ENCODE measurements around the gene TOMM40. TPM values are rescaled to one million over a fixed set of nuclear protein-coding genes. Genes with fewer than 3 reads are reported as not detected.
"Not testable (repeated sequence)": the region's sequence is repeated elsewhere in the genome, so short reads cannot be mapped to it uniquely, and the experiment has no call there.

TOMM40 gene
- total and polyA plus RNA-seq, 2 of the 13 experiments (the other 11 are each of a cell fraction or from before 2014, with no cell fraction given) = 72.0 to 110 TPM

DNA sequence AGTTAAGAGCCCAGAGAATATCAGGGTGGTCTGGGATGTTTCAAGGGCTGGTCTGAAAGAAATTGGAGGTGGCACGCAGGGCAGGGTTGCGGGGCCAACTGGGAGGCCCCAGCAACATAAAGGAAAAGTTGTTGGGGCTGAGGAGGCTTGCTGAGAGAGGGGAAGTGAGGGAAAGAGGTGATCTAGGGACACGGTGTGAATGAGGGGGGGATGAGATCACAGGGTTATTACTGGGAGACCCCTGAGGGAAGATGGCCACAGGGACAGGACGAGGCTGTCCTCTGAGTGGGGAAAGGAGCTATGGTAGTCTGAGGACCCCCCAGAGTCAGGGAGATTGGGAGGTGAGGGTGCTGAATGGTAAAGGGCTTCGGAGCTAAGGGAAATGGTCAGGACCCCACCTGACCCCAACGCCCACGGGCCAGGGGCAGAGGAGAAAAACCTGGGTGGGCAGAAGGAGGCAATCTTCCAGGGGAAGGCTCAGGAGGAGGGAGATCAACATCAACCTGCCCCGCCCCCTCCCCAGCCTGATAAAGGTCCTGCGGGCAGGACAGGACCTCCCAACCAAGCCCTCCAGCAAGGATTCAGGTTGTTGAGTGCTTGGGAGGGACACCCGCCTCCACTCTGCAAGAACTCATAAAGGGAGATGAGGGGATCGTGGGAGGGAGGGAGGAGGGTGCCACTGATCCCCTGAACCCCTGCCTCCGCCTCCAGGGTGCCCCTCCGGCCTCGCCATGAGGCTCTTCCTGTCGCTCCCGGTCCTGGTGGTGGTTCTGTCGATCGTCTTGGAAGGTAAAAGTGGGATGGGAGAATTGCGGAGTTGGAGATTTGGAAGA lies 35.4 kb downstream of the TOMM40 start:
- H3K9me3 ChIP-seq (ENCODE audit: low read length); DNase-seq (ENCODE audit: low spot score); H3K79me2 ChIP-seq (ENCODE audit: insufficient read depth, low read length); in situ Hi-C loops (cut with HindIII; ENCODE audit: extremely low pct_ligation_motif_present, low pct_unique_long_range_greater_than_20kb); H2AFZ ChIP-seq (ENCODE audit: low read length); H3K27me3 ChIP-seq (ENCODE audit: control insufficient read depth in 1 of 2, insufficient read depth in 2 of 2, low read length in 2 of 2); BruUV-seq (replicated peaks); CTCF ChIA-PET (ENCODE audit: low intra/inter-chr PET ratio, low total read pairs); H3K36me3 ChIP-seq (replicated peaks in 1 of 2; ENCODE audit: control insufficient read depth in 1 of 2, insufficient read depth in 2 of 2, low read length in 2 of 2); H4K20me1 ChIP-seq (ENCODE audit: insufficient read depth, low read length); intact Hi-C loops (cut with micrococcal nuclease; ENCODE audit: unreplicated experiment); TF ChIP-seq SOX6 (IDR thresholded peaks at IDR 0.05): not testable (repeated sequence)
- Histone ChIP-seq H3K9ac (ENCODE audit: insufficient read depth, low read depth, low read length) (peak overlapping the region; percentile 65), H3K4me1 (ENCODE audit: insufficient read depth, low read length) (peaks cover 89% of the 10 kb centered on the region), H3K4me3 (replicated peaks in 1 of 3; ENCODE audit: insufficient read depth in 1 of 3, low read depth in 2 of 3, low read length in 3 of 3) (peak overlapping the region; percentile 26 to 51 (median 30); a peak in 5 of 6 replicates), H3K4me2 (ENCODE audit: low read depth, low read length) (peak overlapping the region; percentile 90), H3K27ac (ENCODE audit: extremely low read length, insufficient read depth, low read length) (peak overlapping the region; percentile 96)
- WGBS (ENCODE audit: low lambda C conversion rate) = 50% methylated on average over 16 of the region's 19 CpGs
- ATAC-seq = peak; percentile 11
- peak; percentile 21 for FAIRE-seq
- POLR2A ChIA-PET = interaction anchor here (0.8 to 5.7 kb wide), 6 partner anchors 9 to 313 kb away, joined by 3 to 317 read pairs (median 70); partner anchors contain the start of genes APOC1, APOC2, APOE and IGSF23
- TF ChIP-seq BORCS8-MEF2B (CRISPR knock-in tag; IDR thresholded peaks at IDR 0.05) (0 out of 2 replicates have a peak, but pooled peaks have one; percentile 33), SALL2 (CRISPR knock-in tag; IDR thresholded peaks at IDR 0.05) (peak; percentile 24; the same call in 1 of the 2 replicates), FOXP4 (CRISPR knock-in tag; IDR thresholded peaks at IDR 0.05) (peak; percentile 32; the same call in 1 of the 2 replicates), PAX8 (CRISPR knock-in tag; IDR thresholded peaks at IDR 0.05; ENCODE audit: borderline replicate concordance) (0 out of 2 replicates have a peak, but pooled peaks have one; percentile 36), ZNF263 (CRISPR knock-in tag; IDR thresholded peaks at IDR 0.05) (peak; percentile 74), KDM5B (CRISPR knock-in tag; IDR thresholded peaks at IDR 0.05; ENCODE audit: borderline replicate concordance) (peak; percentile 71), SOX6 (CRISPR knock-in tag; IDR thresholded peaks at IDR 0.05) (0 out of 2 replicates have a peak, but pooled peaks have one; percentile 37), ZBTB7B (CRISPR knock-in tag; IDR thresholded peaks at IDR 0.05) (0 out of 2 replicates have a peak, but pooled peaks have one; percentile 18), ZBTB38 (CRISPR knock-in tag; IDR thresholded peaks at IDR 0.05) (peak; percentile 51; the same call in 1 of the 2 replicates), AGO2 (optimal IDR thresholded peaks at IDR 0.05; ENCODE audit: low read depth, low read length) (peak; percentile 56), ZFY (CRISPR knock-in tag; IDR thresholded peaks at IDR 0.05) (0 out of 2 replicates have a peak, but pooled peaks have one; percentile 45), ZNF709 (CRISPR knock-in tag; IDR thresholded peaks at IDR 0.05) (0 out of 2 replicates have a peak, but pooled peaks have one; percentile 29), TAF1 (CRISPR knock-in tag; IDR thresholded peaks at IDR 0.05) (peak; percentile 18; the same call in 1 of the 2 replicates)
- TF ChIP-seq, protein P1, sequence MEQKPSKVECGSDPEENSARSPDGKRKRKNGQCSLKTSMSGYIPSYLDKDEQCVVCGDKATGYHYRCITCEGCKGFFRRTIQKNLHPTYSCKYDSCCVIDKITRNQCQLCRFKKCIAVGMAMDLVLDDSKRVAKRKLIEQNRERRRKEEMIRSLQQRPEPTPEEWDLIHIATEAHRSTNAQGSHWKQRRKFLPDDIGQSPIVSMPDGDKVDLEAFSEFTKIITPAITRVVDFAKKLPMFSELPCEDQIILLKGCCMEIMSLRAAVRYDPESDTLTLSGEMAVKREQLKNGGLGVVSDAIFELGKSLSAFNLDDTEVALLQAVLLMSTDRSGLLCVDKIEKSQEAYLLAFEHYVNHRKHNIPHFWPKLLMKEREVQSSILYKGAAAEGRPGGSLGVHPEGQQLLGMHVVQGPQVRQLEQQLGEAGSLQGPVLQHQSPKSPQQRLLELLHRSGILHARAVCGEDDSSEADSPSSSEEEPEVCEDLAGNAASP (CRISPR knock-in tag; IDR thresholded peaks at IDR 0.05; ENCODE audit: borderline replicate concordance) = peak; percentile 7; the same call in 1 of the 2 replicates
- TF ChIP-seq, protein P2, sequence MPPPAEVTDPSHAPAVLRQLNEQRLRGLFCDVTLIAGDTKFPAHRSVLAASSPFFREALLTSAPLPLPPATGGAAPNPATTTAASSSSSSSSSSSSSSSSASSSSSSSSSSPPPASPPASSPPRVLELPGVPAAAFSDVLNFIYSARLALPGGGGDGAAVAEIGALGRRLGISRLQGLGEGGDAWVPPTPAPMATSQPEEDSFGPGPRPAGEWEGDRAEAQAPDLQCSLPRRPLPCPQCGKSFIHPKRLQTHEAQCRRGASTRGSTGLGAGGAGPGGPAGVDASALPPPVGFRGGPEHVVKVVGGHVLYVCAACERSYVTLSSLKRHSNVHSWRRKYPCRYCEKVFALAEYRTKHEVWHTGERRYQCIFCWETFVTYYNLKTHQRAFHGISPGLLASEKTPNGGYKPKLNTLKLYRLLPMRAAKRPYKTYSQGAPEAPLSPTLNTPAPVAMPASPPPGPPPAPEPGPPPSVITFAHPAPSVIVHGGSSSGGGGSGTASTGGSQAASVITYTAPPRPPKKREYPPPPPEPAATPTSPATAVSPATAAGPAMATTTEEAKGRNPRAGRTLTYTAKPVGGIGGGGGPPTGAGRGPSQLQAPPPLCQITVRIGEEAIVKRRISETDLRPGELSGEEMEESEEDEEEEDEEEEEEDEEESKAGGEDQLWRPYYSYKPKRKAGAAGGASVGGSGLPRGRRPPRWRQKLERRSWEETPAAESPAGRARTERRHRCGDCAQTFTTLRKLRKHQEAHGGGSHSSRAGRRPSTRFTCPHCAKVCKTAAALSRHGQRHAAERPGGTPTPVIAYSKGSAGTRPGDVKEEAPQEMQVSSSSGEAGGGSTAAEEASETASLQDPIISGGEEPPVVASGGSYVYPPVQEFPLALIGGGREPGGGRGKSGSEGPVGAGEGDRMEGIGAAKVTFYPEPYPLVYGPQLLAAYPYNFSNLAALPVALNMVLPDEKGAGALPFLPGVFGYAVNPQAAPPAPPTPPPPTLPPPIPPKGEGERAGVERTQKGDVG (CRISPR knock-in tag; IDR thresholded peaks at IDR 0.05; ENCODE audit: borderline replicate concordance) = 0 out of 2 replicates have a peak, but pooled peaks have one; percentile 17

Measured in HepG2 (cell line).